COR-L47 (cell line): ENCODE results near the gene OBSL1.
A peak's percentile ranks its signal among the peaks of the same experiment; 100 is the strongest.

ENCODE experiments used
- DNase-seq: peaks from one replicate; lab custom pipeline; 2025; lab: John Stamatoyannopoulos, UW

OBSL1 gene

DNA sequence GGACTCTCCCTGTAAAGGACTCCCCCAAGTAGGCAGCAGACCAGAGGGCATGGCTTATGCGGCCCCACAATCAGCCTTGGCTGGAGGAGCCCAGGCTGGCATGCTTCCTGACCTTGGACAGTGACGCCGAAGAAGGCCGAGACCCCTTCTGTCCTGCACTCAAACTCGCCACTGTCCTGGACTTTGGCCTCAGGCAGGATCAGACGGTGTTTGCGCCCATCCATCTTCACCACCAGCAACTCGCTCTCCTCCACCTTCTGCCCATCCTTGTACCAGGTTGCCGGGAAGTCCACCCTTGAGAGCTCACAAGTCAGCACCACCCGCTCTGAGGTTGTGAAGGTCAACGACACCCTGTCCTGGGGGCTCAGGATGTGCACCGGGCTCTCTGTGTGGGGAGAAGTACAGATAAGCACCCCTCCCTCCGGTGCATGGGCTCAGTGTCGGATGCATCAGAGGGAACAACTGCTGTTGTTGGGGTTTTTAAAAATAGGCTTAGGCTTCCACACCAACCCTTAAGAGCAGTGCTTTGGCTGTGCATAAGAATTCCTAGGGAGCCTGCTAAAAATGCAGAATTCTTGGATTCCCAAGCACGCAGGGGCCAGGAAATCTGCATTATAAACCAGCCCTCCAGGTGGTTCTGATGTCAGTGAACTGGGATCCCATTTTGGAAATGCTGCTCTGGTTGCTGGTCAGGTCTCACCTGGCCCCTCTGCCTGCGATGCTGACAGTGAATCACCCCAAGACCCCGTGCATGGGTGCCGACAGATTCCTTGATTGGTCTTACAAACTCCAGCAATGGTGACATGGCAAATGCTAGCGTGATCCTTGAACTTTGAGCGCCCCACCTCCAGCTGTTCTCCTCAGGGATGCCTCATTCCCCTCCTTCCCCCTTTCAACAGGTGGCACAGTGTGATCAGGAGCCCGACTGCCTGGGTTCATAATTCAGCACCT is 5.9 kb downstream of the OBSL1 start:
- DNase-seq, result no peak

GRCh38 chr2:219563271-219563928 is 7.9 kb downstream of the OBSL1 start:
- DNase-seq, result no peak

- no peak for DNase-seq
Measured at GRCh38 chr2:219562049-219563020, 9.0 kb downstream of the OBSL1 start.

DNA sequence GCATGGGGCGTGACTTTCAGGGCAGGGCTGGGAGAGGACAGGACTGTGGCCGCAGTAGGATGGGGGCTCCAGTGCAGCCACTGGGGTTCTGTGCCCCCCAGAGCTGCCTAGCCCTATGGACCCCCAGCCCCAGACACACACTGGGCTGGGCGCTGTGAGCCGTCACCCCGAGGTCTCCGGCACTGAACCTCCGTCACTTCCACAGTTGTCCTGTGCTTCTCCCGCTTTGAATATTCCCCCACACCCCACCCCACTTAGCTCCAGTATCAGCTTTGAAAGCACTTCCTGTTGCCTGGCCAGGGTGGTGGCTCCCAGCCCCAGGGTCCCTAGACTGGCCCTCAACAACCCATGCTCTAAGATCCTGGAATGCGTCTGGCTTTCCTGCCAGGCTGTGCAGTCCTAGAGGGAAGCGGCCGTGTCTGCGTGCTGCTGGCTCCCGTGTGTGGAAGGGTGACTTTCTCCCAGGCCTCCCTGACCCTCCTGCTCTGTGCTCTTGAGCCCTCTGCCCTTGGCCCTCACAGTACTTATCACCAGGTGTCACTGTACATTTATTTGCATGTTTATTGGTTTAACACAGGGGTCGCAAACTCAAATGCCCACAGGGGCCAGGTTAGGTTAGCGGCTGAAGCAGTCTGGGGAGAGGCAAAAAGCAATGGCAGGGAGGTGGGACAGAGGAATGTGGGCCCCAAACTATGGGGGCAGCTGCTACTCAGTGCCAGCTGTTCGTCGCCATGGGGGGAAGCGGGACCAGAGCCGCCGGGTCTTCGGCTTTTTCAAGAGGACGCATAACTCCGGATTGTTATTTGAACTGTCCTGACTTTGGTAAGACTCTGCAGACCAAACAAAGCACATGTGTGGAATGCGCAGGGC is 9.9 kb downstream of the OBSL1 start:
- DNase-seq, result no peak

GRCh38 chr2:219560893-219561178 is 10.5 kb downstream of the OBSL1 start:
- DNase-seq, result no peak

DNA sequence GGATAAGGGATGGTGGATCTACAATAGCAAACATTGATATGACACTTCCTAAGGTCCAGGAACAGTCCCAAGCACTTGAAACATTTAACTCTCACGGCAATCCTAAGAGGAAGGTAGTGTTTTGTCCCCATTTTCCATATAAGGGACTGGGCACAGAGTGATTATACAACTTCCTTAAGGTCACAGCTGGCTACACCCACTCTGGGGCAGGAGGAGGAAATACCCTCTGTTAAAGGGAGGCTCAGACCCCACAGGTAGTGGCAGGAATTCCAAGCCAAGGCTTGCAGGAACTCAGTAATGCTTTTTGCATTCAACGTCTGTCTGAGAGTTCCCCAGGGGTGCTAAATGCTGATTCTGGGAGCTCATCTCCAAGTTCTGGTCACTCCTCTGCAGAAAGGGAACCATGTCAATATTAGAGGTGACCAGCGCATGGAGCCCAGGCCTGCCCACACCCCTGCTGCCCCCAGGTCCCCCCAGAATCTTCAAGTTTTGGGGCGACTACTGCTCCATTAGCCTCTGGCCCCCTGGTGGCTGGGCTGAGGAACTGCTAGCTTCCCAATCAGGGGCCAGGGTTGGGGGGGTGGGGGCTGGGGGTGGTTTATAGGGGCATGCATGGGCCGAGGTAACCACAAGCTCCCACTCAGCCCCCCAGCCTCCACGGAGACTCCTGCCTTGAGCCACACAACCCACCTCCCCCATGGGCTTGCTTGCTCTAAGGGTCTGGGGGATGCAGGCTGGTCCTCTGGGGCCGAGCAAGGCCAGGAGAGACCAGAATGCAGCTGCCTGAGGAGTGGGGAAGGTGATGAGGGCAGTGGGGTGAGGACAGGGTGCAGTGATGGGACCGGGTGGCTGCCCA is 11.1 kb downstream of the OBSL1 start:
- DNase-seq, result no peak

DNA sequence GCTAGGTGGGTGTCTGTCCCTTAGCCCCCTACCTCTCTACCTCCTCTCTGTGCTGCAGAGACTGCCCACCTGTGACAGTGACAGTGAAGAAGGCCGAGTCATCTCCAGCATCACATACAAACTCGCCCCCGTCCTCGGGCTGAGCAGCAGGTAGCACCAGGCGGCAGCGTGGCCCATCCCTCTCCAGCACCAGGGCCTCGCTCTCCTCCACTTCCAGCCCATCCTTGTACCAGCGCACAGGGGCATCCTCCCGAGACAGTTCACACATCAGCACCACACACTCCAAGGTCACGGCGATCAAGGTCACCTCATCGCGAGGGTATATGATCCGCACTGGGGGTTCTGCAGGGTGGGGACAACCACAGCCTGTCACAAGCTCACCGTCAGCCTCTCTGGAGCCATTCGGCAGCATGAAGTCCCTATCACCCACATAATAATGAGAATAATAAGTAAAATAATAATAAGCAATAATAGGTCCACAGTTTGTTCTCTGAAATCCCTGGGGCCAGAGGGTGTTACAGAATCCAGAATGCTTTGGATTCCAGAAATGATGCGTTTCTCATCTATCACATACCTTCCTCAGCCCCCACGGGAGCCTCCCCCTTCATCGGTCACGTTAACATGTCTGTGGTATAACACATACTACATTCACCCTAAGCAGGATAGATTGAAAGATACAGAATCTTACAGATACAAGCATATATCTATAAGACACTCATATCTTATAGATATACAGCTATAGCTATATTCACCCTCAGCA is 12.0 kb downstream of the OBSL1 start:
- DNase-seq, result no peak

DNA sequence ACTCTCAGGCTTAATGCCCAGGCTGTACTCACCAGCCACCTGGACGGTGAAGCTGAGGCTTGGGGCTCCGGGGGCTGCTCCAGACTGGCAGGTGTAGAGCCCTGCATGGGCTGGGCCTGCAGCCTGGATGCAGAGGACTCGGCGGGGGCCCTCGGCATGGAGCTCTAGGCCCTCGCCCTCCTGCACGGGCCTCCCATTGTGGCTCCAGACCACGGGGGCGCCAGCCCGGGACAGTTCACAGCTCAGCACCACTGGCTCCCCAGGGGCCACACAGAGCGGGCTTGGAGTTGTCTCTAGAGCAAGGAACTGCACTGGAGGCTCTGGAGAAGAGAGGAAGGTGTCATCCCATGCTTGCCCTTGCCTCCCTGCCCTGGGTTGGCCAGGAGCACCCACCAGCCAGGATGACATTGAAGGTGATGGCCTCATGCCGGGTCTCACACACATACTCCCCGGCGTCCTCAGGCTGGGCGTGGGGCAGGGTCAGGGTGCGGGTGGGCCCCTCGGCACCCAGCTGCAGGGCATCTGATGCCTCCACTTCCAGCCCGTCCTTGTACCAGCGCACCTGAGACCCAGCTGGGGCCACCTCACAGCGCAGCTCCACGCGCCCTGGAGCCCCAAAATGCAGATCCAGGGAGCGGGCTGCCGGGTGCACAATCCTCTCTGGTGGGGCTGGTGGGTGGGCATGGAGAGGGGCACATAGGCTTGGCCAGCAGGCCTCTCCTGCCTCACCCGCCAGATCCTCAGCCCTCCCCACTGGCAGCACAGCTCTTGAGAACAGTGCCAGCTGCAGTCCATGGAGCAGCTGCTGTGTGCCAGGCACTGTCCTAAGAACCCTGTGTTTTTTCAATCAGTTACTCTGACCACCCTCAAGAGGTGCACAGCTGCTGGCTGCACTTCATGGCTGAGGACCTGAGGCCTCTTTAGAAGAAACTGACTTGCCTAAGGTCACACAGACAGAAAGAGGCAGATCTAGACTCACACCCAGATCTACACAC is 13.3 kb downstream of the OBSL1 start:
- DNase-seq, result no peak

GRCh38 chr2:219557320-219557719 is 14.0 kb downstream of the OBSL1 start:
- DNase-seq, result no peak

GRCh38 chr2:219556413-219556812 is 14.9 kb downstream of the OBSL1 start:
- no peak for DNase-seq

DNA sequence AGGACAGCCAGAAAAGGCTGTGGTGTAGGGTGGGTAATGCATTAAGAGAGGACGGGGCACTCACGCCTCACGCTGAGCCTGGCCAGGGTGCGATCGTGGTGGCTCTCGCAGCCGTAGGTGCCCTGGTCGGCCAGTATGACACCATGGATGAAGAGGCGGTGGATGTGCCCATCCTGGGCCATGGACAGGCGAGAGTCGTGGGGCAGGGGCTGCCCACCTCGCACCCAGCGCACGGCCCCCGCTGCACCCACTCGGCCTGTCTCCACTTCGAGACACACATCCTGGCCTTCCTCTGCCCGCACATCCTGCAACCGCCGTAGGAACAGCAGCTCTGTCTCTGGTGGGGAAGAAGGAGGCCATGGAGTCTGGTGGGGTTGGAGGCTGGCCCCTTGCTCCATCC is 15.4 kb downstream of the OBSL1 start:
- DNase-seq, result no peak

DNA sequence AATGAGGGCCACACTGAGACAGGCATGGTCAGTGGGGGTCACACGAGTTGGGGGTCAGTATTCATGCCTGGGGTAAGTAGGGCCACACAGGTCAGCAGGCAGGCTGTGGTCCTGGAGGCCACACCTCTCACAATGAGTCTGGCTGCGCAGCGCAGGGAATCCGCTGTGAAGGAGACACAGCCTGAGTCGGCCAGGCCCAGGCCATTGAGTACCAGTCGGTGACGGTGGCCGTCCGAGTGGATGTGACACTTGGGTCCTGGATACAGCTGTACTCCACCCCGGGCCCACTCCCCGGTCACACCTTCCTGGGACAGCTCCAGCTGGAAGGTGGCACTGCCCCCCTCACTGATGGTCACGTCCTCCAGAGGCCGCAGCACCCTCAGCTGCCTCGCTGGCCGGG is 17.0 kb downstream of the OBSL1 start:
- DNase-seq, result no peak

DNA sequence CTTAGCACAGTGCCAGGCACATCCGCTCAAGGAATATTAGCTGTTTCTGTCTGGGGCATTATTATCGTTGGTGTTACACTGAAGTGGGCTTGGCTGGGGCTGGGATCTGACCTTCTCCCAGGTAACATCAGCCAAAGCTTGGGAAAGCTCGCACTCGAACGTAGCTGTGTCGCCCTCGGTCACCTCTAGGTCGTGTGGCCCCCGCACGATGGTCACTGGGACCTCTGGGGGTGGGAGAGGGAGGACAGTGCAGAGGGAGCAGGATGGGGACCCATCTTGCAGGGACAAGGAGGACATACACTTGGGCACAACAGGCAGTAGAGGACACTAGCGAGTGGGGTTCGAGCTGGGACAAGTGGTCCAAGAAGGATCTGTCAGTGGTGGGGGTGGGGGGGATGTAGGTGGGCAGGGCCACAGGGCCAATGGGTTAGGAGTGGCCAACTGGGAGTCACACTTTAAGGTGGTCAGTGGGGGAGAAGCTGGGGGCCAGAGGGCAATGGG is 17.8 kb downstream of the OBSL1 start:
- DNase-seq, result no peak

DNA sequence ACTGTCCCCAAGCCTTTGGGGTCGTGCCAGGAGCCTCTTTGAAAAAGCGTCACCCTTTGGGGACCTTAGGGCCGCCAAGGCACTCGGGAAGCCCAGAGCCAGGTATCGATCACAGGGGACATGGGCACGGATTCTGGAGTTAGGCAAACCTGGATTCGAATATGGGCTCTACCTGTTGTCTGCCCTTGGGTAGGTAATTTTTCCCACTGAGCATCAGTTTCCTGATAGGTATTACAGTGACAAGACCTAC is 18.2 kb downstream of the OBSL1 start:
- no peak for DNase-seq

DNA sequence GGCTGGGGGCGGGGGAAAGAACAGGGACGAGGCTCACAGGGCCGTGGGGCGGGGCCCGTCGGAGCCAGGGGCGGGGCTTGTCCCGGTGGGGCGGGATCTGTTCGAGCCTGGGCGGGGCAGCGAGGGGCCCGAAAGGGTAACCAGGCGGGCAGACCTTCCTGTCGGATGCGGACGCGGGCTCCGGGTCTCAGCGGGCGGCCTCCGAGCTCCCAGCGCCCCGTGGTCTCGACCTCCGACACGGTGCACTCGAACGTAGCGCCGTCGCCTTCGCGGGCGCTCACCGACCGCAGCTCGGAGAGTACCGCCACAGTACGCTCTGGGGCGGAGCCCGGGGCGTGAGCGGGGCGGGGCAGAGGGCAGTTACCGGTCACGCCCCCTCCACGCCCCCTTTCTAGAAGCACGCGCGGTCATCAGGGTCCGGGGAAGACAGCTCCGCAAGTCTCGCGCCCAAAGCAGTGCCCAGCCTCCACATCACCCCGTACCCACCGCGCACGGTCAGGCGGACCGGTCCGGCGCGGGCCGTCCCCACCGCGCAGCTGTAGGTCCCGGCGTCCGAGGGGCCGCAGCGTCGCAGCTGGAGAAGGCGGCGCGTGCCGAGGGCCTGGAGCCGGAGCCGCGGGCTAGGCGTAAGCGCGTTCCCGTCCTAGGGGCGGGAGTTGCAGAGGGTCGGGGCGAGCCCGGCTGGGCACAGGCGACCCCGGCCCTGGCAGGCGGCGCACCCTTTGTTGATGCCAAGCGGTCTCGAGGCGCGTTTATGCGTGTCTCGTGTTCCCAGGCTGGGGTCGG is 18.8 kb downstream of the OBSL1 start:
- DNase-seq, result peak; percentile 74

- DNase-seq, result no peak
Measured at GRCh38 chr2:219551441-219552381, 19.6 kb downstream of the OBSL1 start.

- no peak for DNase-seq
Measured at GRCh38 chr2:219549619-219550018, 21.7 kb downstream of the OBSL1 start.
